T1000 (cell line): ENCODE measurements around the gene PLA2G4D.

Experiments used
- DNase-seq: peaks from one replicate; lab custom pipeline; 2025; ENCODE audit warnings: mixed read lengths; lab: John Stamatoyannopoulos, UW

The PLA2G4D gene, protein sequence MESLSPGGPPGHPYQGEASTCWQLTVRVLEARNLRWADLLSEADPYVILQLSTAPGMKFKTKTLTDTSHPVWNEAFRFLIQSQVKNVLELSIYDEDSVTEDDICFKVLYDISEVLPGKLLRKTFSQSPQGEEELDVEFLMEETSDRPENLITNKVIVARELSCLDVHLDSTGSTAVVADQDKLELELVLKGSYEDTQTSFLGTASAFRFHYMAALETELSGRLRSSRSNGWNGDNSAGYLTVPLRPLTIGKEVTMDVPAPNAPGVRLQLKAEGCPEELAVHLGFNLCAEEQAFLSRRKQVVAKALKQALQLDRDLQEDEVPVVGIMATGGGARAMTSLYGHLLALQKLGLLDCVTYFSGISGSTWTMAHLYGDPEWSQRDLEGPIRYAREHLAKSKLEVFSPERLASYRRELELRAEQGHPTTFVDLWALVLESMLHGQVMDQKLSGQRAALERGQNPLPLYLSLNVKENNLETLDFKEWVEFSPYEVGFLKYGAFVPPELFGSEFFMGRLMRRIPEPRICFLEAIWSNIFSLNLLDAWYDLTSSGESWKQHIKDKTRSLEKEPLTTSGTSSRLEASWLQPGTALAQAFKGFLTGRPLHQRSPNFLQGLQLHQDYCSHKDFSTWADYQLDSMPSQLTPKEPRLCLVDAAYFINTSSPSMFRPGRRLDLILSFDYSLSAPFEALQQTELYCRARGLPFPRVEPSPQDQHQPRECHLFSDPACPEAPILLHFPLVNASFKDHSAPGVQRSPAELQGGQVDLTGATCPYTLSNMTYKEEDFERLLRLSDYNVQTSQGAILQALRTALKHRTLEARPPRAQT

DNA sequence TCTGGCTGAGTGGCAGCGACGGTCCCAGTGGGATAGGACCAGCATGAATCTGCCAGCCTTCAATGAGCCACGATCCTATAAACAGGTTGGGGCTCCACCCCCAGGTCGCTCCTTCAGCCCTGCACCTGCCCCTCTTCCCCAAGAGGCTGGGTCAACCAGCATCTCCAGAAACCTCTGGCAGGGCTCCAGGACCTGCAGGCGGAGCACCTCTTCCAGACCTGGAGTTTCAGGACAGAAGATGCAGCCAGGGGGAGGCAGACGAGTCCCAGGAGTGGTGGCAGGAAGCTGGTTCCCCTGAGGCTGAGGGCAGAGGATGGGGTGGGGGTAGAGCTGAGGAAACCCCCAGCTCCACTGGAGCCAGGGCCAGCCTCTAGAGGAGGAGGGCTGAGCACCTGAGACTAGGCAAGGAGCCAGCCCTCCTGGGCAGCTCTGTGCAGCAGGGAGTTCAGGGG lies at the start of gene PLA2G4D:
Gene PLA2G4D, minus strand, starts transcription at position 51 of the 452 bp plus-strand sequence. CDS start 103 bp downstream, outside the sequence.
- DNase-seq, result no peak

DNA sequence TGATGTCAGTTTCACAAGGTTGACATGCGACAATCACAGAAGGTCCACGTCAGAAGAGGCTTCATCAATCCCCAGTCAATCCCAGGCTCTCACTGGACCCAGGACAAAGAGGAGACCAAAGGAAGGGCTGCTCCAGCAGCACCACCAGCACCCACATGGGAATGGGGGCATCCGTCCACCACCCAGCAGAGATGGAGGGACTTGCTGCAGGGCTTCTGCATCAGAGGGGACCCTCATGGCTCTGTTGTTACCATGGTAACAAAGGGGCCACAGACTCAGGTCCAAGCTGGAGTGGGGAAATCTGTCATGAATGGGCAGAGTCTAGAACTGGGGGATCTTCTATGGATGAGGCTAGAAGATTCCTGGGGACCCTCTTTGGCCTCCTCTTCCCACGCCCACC lies 49.0 kb upstream of the PLA2G4D start:
- no peak for DNase-seq

DNA sequence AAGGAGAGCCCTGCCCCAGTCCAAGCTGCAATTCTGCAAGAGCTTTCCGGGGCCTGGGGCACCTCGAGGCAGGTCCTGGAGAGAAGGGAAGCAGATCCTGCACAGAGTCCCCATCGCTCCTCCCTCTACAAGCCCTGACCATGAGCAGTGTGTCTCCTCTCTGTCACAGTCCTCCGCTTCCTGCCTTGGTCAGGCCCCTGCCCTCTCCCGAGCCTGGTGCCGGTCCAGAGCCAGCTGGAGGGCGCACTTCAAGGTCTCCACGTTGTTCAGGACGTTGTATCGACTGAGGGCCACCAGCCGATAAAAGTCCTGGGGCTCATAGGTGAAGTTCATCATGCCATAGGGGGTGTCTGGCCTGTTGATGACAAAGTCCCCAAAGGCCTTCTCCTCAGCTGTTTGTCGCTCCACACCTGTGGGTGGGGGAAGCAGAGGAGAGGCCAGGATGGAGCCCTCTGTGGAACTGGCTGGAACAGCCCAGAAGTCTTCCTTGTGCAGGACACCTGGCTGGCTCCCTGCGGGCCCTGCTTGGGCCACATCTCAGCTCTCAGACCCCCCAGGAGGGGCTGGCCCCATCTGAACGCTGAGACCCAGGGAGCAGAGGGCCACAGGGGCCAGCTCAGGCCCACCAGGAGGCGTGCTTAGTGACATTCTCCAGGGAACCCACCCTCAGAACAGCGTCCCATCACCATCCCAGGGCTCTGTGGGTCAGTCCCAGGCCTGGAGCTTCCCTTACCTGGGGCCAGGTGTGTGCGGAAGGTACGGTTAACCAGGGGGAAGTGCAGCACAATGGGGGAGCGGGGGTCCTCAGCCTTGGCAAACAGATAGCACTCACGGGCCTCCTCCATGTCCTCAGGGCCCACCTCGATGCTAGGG lies 47.7 kb upstream of the PLA2G4D start:
- no peak for DNase-seq

DNA sequence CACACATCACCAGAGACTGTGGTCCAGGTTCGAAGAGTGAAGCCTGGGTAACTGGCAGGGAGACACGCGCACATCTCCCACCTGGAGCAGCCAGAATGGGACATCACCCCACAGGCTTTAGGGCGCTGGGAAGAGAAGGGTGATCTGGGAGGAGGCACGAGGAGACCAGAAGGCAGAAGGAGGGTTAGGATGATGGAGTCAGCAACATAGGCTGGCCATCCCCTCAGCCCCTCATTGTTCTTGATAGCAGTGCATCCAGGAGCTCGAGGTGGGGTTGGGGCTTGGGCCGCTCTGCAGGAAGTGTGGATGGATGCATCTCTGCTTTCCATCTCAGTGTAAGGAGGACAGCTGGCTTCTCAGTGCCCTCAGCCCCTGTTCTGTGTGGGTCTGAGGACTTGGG lies 46.9 kb upstream of the PLA2G4D start:
- no peak for DNase-seq

DNA sequence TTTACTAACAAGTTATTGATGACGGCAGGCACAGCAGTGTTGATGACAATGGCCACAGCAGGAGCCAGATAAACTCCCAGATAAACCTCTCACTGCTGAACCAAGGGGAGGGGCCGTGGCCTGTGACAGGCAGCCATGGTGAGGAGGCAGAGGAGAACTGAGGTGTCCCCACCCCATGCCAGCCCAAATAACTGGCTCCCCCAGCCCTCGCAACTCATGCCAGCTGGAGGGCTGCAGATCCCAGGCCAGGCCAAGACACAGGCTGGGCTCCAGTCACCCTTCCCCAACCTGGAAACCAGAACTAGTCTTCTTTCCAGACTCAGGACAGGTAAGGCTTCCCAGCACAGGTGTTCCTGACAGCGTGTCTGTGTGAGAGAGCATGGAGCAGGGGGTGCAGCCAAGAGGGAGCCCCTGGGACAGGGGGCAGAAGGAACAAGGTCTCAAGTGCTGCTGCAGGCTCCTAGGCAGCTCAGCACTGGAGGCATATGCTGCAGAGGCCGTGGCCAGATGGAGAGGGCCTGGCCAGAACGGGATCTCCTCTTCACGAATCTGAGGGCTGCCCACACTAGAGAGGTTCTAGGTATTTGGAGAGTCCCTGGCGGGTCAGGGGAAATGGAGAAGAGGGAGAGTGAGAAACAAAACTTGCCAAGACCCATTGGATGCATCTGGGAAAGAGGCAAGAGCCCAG lies 46.2 kb upstream of the PLA2G4D start:
- no peak for DNase-seq

DNA sequence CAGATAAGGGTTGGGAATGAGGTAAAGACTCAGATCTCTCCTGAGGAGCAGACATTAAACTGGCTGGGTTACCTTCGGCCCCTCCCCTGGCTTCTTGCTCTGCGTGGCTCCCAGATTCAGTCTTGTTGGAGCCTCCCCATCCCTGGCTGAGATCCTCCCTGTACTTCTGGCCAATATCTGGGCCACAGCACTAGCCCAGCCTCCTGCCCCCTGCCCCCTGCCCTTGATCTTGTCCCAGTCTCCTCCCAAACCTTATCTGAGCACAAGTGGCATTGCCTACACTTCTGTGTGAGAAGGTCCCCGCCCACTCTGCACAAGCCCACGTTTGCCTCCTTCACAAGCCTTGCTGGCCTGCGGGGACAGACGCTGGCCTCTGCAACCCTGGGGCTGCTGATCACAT lies 45.2 kb upstream of the PLA2G4D start:
- DNase-seq, result no peak

DNA sequence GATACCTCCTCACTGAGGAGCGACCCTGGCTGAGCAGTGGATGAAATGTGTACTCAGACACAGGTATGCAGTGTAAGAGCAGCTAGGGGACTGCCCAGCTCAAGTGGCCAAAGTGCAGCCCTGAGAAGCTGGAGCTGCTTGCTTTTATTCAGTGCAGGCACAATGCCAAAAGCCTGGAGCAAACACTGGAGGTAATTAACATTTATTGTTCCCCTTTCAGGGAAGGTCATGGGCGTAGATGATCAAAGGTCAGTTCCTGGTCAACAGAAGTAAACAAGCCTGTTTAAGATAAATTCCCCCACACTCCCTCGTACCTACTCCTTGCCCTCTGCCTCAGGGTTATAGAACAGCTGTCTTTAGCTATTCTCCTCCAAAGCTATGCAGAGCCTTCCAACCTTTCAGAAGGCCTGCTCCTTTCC lies 44.6 kb upstream of the PLA2G4D start:
- no peak for DNase-seq

DNA sequence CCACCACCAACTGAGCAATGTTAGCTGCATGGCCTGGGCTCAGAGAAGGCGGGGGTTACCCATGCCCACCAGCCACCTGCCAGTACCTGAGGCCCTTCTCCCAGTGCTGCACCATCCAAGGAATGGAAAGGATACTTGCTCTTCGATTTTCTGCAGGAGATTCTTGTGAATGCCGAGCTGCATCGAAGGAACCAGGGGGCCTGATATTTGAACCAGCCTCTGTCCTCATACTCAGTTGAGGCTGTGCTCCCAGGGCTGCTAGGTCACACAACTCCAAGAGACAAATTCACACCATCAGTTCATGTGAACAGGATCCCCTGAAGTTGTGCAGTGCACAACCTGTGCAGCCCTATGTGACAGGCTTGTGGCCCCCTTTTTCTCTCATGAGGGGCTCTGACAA lies 44.0 kb upstream of the PLA2G4D start:
- DNase-seq, result no peak

DNA sequence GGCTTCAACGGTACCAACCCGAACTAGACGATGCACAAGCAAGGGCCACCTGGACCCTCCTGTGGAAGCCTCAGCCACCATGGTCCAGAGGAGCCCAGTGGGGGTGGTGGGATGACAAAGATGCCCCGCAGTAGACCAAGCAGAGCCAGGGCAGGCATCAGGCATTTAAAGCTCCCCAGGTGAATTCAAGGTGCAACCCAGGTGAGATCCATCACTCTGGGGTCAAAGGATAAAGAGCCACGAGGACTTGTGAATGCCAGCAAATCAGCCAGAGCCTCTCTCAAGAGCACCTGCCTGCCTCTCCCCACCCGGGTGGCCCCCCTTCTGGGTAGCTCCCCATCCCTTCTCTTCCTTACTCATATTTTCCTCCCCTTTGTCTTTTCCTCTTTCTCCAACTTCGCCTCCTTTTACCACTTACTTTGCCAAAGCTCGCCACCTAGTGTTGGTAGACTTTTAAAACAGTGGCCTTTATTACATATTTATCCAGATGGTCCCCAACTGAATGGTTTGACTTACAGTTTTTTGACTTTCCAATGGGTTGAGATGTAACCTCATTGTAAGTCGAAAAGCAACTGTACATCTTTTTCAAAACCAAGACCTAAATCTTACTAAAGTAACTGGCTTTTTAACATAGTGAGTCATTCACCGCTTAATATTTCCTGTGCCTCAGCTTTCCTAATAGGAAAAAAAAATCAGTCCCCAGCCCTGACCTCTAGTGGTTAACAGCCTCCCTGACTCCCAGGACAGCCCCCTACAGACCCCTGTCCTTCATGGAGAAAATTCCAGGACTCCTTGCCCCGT lies 43.3 kb upstream of the PLA2G4D start:
- no peak for DNase-seq

DNA sequence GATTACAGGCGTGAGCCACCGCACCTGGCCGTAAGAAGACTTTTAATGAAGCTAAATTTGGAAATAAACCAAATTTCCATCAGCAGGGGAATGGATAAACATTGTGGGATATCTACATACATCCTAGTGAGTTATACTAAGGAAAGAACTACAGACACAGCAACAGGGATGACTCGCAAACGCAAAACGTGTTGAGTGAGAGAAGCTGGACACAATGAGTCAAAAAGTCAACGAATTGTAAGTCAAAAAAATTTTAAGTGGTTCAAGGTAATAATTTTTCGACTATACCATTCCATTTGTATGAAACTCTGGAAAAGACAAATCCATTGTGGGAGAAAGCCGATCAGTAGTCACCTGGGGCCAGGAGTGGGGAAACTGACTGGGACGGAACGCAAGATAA lies 42.2 kb upstream of the PLA2G4D start:
- no peak for DNase-seq

DNA sequence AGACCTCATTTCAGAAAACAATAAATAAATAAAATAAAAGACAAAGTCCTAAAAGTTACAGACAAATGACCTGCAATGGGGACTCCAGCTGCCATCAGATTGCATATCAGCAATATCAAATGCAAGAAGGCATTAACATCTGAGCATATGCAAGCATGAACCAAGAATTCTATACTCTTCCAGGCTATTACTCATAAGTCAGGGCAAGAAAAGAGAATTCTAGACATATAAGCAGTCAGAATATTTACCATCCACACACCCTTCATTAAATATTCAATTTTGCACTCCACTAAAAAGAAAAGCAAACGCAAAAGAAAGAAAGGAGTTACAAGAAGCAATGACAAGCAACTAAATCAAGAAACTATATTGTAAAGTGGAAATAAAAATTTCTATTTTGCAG lies 41.0 kb upstream of the PLA2G4D start:
- DNase-seq, result no peak

DNA sequence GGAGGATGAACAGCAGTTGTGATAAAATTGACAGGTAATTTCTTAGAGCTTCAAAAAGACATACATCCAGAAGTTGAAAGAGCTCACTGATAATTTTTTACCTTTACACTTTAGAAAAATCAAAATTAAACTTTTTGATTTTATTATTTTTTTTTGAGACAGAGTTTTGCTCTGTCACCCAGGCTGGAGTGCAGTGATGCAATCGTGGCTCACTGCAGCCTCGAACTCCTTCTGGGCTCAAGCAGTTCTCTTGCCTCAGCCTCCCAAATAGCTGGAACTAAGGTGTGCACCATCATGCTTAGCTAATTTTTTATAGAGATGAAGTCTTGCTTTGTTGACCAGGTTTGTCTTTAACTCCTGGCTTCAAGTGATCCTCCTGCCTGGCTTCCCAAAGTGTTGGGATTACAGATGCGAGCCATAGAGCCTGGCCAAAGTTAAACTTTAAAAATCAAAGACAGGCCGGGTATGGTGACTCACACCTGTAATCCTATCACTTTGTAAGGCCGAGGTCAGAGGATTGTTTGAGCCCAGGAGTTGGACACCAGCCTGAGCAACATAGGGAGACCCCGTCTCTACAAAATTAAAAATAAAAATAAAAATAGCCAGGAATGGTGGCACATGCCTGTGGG lies 40.4 kb upstream of the PLA2G4D start:
- DNase-seq, result no peak

DNA sequence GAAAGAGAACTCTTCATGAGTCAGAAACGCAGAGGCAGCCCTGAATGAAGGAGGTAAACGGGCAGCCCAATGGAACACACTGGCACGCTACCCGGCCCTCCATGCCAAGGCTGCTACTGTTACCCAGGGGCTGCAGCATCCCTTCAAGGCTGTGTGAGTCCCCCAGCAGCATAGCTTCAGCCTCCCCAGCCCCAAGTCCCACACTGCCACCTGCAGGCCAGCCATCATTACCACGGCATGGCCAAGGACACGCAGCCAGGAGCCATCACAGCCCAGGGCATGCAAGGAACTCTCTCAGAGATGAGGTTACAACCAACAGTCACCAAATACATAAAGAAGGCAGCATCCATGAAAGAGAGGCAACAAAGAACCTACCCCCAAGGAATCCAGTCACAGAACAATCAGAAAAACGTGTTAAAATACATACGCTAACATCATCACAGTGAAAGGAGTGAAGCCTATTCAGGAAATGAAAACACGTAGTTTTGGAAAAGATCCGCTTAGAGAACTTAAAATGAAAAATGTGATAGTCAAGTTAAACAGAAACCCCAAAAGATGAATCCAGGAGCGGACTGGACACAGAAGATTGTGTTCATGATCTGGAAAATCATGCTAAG lies 39.6 kb upstream of the PLA2G4D start:
- DNase-seq, result no peak

DNA sequence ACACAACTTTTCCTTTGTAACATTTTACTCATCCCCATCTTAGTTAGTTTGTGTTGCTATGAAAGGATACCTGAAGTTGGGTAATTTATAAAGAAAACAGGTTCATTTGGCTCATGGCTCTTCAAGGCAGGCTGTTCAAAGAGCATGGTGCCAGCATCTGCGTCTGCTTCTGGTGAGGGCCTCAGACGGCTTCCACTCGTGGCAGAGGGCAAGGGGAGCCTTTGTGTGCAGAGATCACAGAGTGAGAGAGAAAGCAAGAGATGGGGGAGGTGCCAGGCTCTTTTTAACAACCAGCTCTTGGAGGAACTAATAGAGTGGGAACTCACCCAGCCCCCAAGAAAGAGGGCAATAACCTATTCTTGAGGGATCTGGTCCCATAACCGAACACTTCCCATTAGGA lies 39.0 kb upstream of the PLA2G4D start:
- DNase-seq, result no peak

DNA sequence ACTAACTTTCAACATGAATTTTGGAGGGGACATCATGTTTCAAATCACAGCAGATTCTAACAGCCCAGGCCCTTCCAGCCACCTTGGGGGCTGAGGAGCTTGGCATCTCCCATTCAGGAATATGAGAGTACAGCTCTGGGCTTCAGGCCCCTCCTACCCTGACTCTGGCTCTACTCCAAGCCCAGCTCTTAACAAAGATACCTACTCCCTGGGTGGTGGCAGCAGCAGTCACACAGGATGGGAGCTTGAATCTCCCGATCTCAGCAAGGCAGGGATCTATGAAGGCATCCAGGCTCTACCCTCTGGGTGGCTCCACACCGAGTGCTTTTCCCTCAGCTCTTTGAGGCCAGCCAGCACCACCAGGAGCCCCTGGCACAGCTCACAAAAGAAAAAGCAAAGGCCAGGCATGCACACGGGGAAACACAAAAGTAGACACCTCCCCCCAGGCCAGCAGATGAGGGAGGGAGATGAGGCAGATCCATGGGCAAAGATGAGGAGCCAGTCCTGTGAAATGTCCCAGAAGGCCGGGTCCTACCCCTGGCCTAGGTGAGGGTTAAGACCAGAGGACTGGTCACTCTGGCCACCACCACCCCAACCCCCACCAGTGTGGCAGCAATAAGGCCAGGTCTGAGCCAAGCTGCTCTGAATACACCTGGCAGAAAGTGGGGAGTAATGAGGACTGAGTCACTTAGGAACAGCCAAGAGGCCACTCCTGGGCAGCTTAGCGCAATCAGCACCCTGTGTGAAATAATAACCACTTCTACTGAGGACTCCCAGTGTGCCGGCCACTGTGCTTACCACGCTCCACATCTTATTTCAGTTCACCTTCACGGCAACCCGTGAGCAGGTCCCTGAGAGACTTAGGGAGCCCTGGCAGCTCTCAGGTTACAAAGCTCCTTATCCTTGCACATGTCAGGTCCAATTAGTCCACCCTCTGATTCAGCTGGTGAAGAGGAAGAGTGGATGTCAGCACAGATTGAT lies 37.8 kb upstream of the PLA2G4D start:
- no peak for DNase-seq

DNA sequence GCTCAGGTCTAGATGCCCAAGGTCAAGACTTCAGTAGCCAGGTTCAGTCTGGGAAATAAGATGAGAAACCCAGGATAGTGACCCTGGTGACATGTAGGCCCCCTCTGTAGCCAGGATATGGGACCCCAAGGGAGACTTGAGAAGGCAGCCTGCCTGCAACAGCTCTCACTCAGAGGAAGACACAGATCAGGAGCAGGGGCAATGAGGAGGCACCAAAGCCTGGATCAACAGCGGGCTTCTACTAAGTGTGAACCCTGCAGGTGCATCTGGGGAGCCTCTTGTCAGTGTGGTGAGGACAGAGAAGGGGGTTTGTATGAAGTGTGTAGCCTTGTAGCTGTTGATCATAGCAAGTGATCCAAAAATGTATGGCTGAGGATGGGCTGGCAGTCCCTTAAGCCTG lies 36.6 kb upstream of the PLA2G4D start:
- DNase-seq, result no peak

DNA sequence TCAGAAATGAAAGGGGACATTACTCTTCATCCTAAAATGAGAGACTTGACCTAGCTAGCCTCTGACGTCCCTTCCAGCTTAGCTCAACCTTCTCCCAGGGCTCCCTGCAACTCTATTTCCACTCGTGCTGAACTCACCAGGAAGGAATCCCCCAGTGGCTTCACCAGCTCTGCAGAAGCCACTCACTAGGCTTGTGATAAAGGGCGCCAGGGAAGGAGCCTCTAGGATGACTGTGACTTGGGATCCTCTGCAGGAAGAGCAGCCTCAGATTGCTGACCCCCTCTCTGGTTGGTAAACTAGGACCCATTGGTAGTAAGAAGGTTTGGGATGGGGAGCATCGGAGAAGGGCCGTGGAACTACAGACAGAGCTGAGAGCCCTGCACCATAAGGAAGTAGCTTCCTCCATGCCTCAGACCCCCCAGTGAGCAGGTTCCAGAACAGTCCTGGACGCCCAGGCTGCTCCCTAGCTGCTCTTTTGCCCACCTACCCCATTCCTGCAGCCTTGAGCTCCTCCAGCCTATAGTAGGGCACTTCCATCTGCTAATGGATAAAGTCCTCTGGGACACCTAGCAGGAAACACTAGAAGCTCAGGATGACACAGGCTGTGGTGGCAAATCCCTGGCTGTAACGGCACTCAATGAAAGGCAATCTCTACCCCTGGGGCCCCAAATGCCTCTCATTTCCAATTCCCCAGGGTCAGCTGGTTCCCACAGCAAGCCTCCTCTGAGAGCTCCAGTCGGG lies 36.1 kb upstream of the PLA2G4D start:
- no peak for DNase-seq

DNA sequence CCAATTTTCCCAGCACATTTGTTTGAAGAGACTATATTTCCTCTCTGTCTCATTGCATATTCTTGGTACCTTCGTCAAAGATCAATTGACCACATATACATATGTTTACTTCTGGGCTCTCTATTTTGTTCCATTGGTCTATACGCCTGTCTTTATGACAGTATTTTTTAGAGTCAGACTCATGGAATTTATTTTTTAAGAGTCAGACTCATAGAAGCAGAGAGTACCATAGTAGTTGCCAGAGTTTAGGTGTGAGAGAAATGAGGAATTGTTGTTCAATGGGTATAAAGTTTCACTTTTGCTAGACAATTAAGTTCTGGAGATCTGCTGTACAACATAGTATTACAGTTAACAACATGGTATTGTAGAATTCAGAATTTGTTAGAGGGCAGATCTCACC lies 35.0 kb upstream of the PLA2G4D start:
- DNase-seq, result no peak
